ENCODE measurements around the gene SYNPR.

SYNPR gene

DNA sequence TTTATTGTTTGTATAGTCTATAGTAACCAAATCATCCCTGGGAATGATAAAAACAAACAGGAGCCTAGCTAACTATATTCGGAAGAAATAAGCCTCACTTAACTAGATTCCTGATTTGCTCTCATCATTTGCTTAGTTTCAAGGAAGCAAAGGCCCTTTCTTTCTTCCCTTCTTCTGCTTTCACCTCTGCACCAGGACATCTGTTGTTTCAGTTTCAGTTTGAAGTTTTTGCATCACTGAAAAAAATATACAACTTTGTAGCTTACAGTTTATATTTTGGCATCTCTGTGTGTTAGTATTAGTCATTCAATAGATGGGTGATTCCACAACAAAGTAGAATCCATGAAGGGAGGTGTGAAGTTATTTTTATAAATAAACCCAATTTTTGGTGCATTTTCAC, 260.8 kb downstream of the SYNPR start:
- TF ChIP-seq EZH2phosphoT487 (IDR thresholded peaks at IDR 0.05; ENCODE audit: borderline replicate concordance, low read length) (no peak), CTCF (IDR thresholded peaks at IDR 0.05; ENCODE audit: low read depth, low read length, poor library complexity, severe bottlenecking) (no peak)
- H3K4me1 ChIP-seq (ENCODE audit: control insufficient read depth, low read length), result no peaks in the 10 kb centered on the region
- no peaks in the 10 kb centered on the region for H3K27me3 ChIP-seq (ENCODE audit: control insufficient read depth, low read length)
- no peak overlapping the region for H3K27ac ChIP-seq (ENCODE audit: low read depth, low read length)
- H3K9me2 ChIP-seq (replicated peaks; ENCODE audit: control insufficient read depth, low read length), result no peaks in the 10 kb centered on the region
- no peaks in the 10 kb centered on the region for H3K79me2 ChIP-seq (ENCODE audit: control insufficient read depth, low read length)
- H3F3A ChIP-seq (ENCODE audit: control insufficient read depth, insufficient read depth), result no peaks in the 10 kb centered on the region
- H4K20me1 ChIP-seq (ENCODE audit: control insufficient read depth, insufficient read depth, low read depth, low read length), result no peaks in the 10 kb centered on the region
- no peaks in the 10 kb centered on the region for H3K9me3 ChIP-seq (ENCODE audit: control insufficient read depth, insufficient read depth, low read length)
- no peak overlapping the region for H3K4me2 ChIP-seq (ENCODE audit: low read length)
- H3K4me3 ChIP-seq (ENCODE audit: low read length), result no peak overlapping the region
- no peaks in the 10 kb centered on the region for H3K36me3 ChIP-seq (ENCODE audit: control insufficient read depth, low read length)

DNA sequence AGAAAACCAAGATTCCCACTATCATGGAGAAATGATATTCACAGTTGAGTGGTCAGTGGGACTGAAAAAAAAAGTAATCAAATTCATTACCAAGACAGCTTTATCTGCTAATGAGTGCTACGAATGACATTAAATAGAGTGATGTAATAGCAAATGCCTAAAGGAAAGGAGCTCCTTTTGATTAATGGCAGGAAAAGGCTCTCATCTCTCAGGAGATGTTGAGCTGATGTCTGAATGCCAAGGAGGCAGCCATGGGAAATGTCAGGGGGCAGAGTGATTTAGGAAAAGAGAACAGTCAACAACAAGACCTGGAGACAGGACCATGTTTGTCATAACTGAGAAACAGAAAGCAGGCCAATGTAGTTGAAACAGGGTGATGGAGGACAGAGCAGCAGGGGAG, 277.7 kb downstream of the SYNPR start:
- no peaks in the 10 kb centered on the region for H3K79me2 ChIP-seq (ENCODE audit: control insufficient read depth, low read length)
- H4K20me1 ChIP-seq (ENCODE audit: control insufficient read depth, insufficient read depth, low read depth, low read length), result no peaks in the 10 kb centered on the region
- H3K4me2 ChIP-seq (ENCODE audit: low read length), result no peak overlapping the region
- H3K4me1 ChIP-seq (ENCODE audit: control insufficient read depth, low read length), result no peaks in the 10 kb centered on the region
- no peak overlapping the region for H3K27ac ChIP-seq (ENCODE audit: low read depth, low read length)
- no peaks in the 10 kb centered on the region for H3K36me3 ChIP-seq (ENCODE audit: control insufficient read depth, low read length)
- H3K4me3 ChIP-seq (ENCODE audit: low read length), result no peak overlapping the region
- no peaks in the 10 kb centered on the region for H3K9me2 ChIP-seq (replicated peaks; ENCODE audit: control insufficient read depth, low read length)
- H3K27me3 ChIP-seq (ENCODE audit: control insufficient read depth, low read length), result no peaks in the 10 kb centered on the region
- no peak for TF ChIP-seq EZH2phosphoT487 (IDR thresholded peaks at IDR 0.05; ENCODE audit: borderline replicate concordance, low read length)
- TF ChIP-seq CTCF (IDR thresholded peaks at IDR 0.05; ENCODE audit: low read depth, low read length, poor library complexity, severe bottlenecking), result no peak
- no peaks in the 10 kb centered on the region for H3K9me3 ChIP-seq (ENCODE audit: control insufficient read depth, insufficient read depth, low read length)
- no peaks in the 10 kb centered on the region for H3F3A ChIP-seq (ENCODE audit: control insufficient read depth, insufficient read depth)

DNA sequence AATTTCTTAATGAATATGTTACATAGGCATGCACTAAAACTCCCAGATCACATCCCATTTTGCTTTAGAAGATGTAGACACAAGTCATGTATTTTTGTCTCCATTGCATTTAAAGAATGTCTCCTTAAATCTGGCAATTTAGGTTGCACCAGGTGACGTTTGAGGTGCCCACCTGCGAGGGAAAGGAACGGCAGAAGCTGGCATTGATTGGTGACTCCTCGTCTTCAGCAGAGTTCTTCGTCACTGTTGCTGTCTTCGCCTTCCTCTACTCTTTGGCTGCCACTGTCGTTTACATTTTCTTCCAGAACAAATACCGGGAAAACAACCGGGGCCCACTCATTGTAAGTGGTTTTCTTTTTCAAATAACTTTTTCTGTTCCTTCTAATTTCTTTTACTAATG, 278.3 kb downstream of the SYNPR start:
- H3K4me1 ChIP-seq (ENCODE audit: control insufficient read depth, low read length), result no peaks in the 10 kb centered on the region
- TF ChIP-seq CTCF (IDR thresholded peaks at IDR 0.05; ENCODE audit: low read depth, low read length, poor library complexity, severe bottlenecking), result no peak
- TF ChIP-seq EZH2phosphoT487 (IDR thresholded peaks at IDR 0.05; ENCODE audit: borderline replicate concordance, low read length), result no peak
- H4K20me1 ChIP-seq (ENCODE audit: control insufficient read depth, insufficient read depth, low read depth, low read length), result no peaks in the 10 kb centered on the region
- no peaks in the 10 kb centered on the region for H3K36me3 ChIP-seq (ENCODE audit: control insufficient read depth, low read length)
- no peak overlapping the region for H3K4me3 ChIP-seq (ENCODE audit: low read length)
- no peaks in the 10 kb centered on the region for H3K9me2 ChIP-seq (replicated peaks; ENCODE audit: control insufficient read depth, low read length)
- no peaks in the 10 kb centered on the region for H3K79me2 ChIP-seq (ENCODE audit: control insufficient read depth, low read length)
- H3K4me2 ChIP-seq (ENCODE audit: low read length), result no peak overlapping the region
- H3F3A ChIP-seq (ENCODE audit: control insufficient read depth, insufficient read depth), result no peaks in the 10 kb centered on the region
- no peaks in the 10 kb centered on the region for H3K27me3 ChIP-seq (ENCODE audit: control insufficient read depth, low read length)
- no peaks in the 10 kb centered on the region for H3K9me3 ChIP-seq (ENCODE audit: control insufficient read depth, insufficient read depth, low read length)
- H3K27ac ChIP-seq (ENCODE audit: low read depth, low read length), result no peak overlapping the region

DNA sequence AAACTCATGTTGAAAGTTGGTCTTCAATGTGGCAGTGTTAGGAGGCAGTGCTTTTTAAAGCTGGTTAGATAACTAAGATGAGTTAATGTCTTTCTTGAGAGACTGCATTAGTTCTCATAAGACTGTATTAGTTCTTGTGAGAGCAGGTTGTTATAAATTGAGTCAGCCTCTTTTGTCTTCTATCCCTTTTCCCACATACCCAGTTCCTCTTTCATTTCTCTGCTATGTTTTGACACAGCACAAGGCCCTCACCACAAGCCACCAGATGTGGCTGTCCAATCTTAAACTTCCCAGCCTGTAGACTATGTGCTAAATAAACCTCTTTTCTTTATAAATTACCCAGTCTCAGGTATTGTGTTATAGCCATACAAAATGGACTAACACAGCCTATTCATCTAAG, 279.8 kb downstream of the SYNPR start:
- Histone ChIP-seq H3K9me2 (replicated peaks; ENCODE audit: control insufficient read depth, low read length) (no peaks in the 10 kb centered on the region), H3K79me2 (ENCODE audit: control insufficient read depth, low read length) (no peaks in the 10 kb centered on the region), H3K4me3 (ENCODE audit: low read length) (no peak overlapping the region), H3K27ac (ENCODE audit: low read depth, low read length) (no peak overlapping the region), H3K4me1 (ENCODE audit: control insufficient read depth, low read length) (no peaks in the 10 kb centered on the region), H3K36me3 (ENCODE audit: control insufficient read depth, low read length) (no peaks in the 10 kb centered on the region), H3K4me2 (ENCODE audit: low read length) (no peak overlapping the region), H3F3A (ENCODE audit: control insufficient read depth, insufficient read depth) (no peaks in the 10 kb centered on the region), H4K20me1 (ENCODE audit: control insufficient read depth, insufficient read depth, low read depth, low read length) (no peaks in the 10 kb centered on the region), H3K9me3 (ENCODE audit: control insufficient read depth, insufficient read depth, low read length) (no peaks in the 10 kb centered on the region), H3K27me3 (ENCODE audit: control insufficient read depth, low read length) (no peaks in the 10 kb centered on the region)
- TF ChIP-seq CTCF (IDR thresholded peaks at IDR 0.05; ENCODE audit: low read depth, low read length, poor library complexity, severe bottlenecking) (no peak), EZH2phosphoT487 (IDR thresholded peaks at IDR 0.05; ENCODE audit: borderline replicate concordance, low read length) (no peak)
